G401 (cell line): ENCODE measurements around the gene CFAP74. TPM values are rescaled to one million over a fixed set of nuclear protein-coding genes. Genes with fewer than 3 reads are reported as not detected.
A peak's percentile ranks its signal among the peaks of the same experiment; 100 is the strongest.

Experiments used
- DNase-seq: peaks from one replicate; pipeline ENCODE4 v3.0.0-alpha.2; 2015; ENCODE audit warnings: low spot score
- in situ Hi-C: cut with HindIII; loops from 2 replicates; pipeline ENCODE4 v1.10.0; 2016; ENCODE audit warnings: low sequenced_read_pairs, mixed read lengths
- total RNA-seq: library from RNA; depleted of rRNA; stranded (reverse); fragments of >200 nt; shearing (Covaris generic); gene quantifications from 2 replicates; pipeline ENCODE4 v1.2.3, GENCODE V29; 2014

Gene CFAP74
- total RNA-seq, 1 experiment from 2014 or later: not detected

- in situ Hi-C loops: loop anchor here (5.0 kb wide), 1 partner anchor 52 kb away; no protein-coding TSS in a partner anchor
- DNase-seq: peak; percentile 71
Measured at GRCh38 chr1:2044510-2045319, 41.1 kb upstream of the CFAP74 start.

- in situ Hi-C loops: no loop called here
- DNase-seq: no peak
Measured at GRCh38 chr1:2043886-2044285, 40.3 kb upstream of the CFAP74 start.

- peak; percentile 54 for DNase-seq
- in situ Hi-C loops: no loop called here
Measured at GRCh38 chr1:2042830-2043773, 39.5 kb upstream of the CFAP74 start.

- DNase-seq: no peak
- in situ Hi-C loops: no loop called here
Measured at GRCh38 chr1:2041887-2042286, 38.3 kb upstream of the CFAP74 start.

- no peak for DNase-seq
- in situ Hi-C loops: no loop called here
Measured at GRCh38 chr1:2041305-2041704, 37.7 kb upstream of the CFAP74 start.

- in situ Hi-C loops: no loop called here
- no peak for DNase-seq
Measured at GRCh38 chr1:2039251-2039650, 35.7 kb upstream of the CFAP74 start.

- DNase-seq: no peak
- in situ Hi-C loops: no loop called here
Measured at GRCh38 chr1:2038229-2038628, 34.6 kb upstream of the CFAP74 start.

- DNase-seq: no peak
- in situ Hi-C loops: no loop called here
Measured at GRCh38 chr1:2037314-2037979, 33.9 kb upstream of the CFAP74 start.

- DNase-seq: no peak
- in situ Hi-C loops: no loop called here
Measured at GRCh38 chr1:2036287-2036686, 32.7 kb upstream of the CFAP74 start.

GRCh38 chr1:2033165-2033564 lies 29.6 kb upstream of the CFAP74 start:
- in situ Hi-C loops: no loop called here
- no peak for DNase-seq

- in situ Hi-C loops: no loop called here
- DNase-seq: peak; percentile 64
Measured at GRCh38 chr1:2032737-2033136, 29.2 kb upstream of the CFAP74 start.

GRCh38 chr1:2031546-2032540 lies 28.3 kb upstream of the CFAP74 start:
- in situ Hi-C loops: no loop called here
- DNase-seq: peak; percentile 94

GRCh38 chr1:2030076-2030871 lies 26.7 kb upstream of the CFAP74 start:
- peak; percentile 23 for DNase-seq
- in situ Hi-C loops: no loop called here

GRCh38 chr1:2029561-2029960 lies 26.0 kb upstream of the CFAP74 start:
- no peak for DNase-seq
- in situ Hi-C loops: no loop called here

GRCh38 chr1:2028870-2029560 lies 25.4 kb upstream of the CFAP74 start:
- DNase-seq: peak; percentile 25
- in situ Hi-C loops: no loop called here

- peak; percentile 17 for DNase-seq
- in situ Hi-C loops: no loop called here
Measured at GRCh38 chr1:2027961-2028583, 24.5 kb upstream of the CFAP74 start.

GRCh38 chr1:2025491-2025981 lies 21.9 kb upstream of the CFAP74 start:
- in situ Hi-C loops: no loop called here
- peak; percentile 37 for DNase-seq
